B cell (primary cell): ENCODE results near the gene FTCD. TPM values are rescaled to one million over a fixed set of nuclear protein-coding genes. Genes with fewer than 3 reads are reported as not detected.

Source experiments
- ATAC-seq: fragments of 200-7000 bp; cut with Tn5 transposase; one replicate; pipeline ENCODE4 v1.10.0; 2021; ENCODE audit warnings: low read depth, mild to moderate bottlenecking, moderate number of reproducible peaks, moderate library complexity
- CTCF ChIA-PET: fragments of 350-600 bp; sonication (Branson Sonifier 250); formaldehyde crosslinking; loops from one replicate; lab custom pipeline; 2021; ENCODE audit warnings: antibody characterized with exemption, inconsistent platforms; lab: Charles Lee
- POLR2A ChIA-PET: fragments of 350-600 bp; sonication (Branson Sonifier 250); formaldehyde crosslinking; loops from one replicate; lab custom pipeline; 2021; ENCODE audit warnings: antibody characterized with exemption; lab: Charles Lee
- DNase-seq: peaks from one replicate; pipeline ENCODE4 v3.0.0; 2013
- H2AFZ ChIP-seq: 2 replicates; pipeline ENCODE4 v1.6.1; 2012; ENCODE audit warnings: mild to moderate bottlenecking, low read depth, low read length; ENCODE audit not compliant: insufficient read depth, poor library complexity, severe bottlenecking
- H3K27ac ChIP-seq, 2 donors: 1 replicate in 1 of 2; 2 replicates in 1 of 2; pipeline ENCODE4 v1.5.1; 2012 to 2013; ENCODE audit warnings: low read length in 2 of 2, mild to moderate bottlenecking in 2 of 2, moderate library complexity in 1 of 2
- H3K27me3 ChIP-seq, 4 experiments: fragments of 200-600 bp in 1 of 4; sonication (generic) in 1 of 4; replicated peaks in 1 of 4; 1 replicate in 2 of 4; 2 replicates in 2 of 4; pipeline versions ENCODE4 v1.6.1 to v1.7.0; 2013 to 2016; ENCODE audit warnings: low read length in 3 of 4, mild to moderate bottlenecking in 2 of 4, mixed read lengths in 1 of 4, moderate library complexity in 1 of 4; ENCODE audit not compliant: insufficient read depth in 4 of 4, control insufficient read depth in 3 of 4; ENCODE audit errors: control extremely low read depth in 1 of 4
- H3K36me3 ChIP-seq, 2 experiments: replicated peaks in 1 of 2; 1 replicate in 1 of 2; 2 replicates in 1 of 2; pipeline versions ENCODE4 v1.6.1 to v1.7.1; 2013; ENCODE audit warnings: low read length in 1 of 2; ENCODE audit not compliant: insufficient read depth in 2 of 2, control insufficient read depth in 1 of 2; ENCODE audit errors: control extremely low read depth in 1 of 2, extremely low read depth in 1 of 2
- H3K4me1 ChIP-seq, 2 donors: fragments of 200-600 bp in 1 of 2; sonication (generic) in 1 of 2; 1 replicate in 1 of 2; 2 replicates in 1 of 2; pipeline versions ENCODE4 v1.5.1 to v1.6.1; 2013 to 2017; ENCODE audit warnings: low read length in 2 of 2; ENCODE audit not compliant: control insufficient read depth in 2 of 2, insufficient read depth in 2 of 2
- H3K4me2 ChIP-seq: replicated peaks from 2 replicates; pipeline ENCODE3; 2012; ENCODE audit warnings: mild to moderate bottlenecking, low read depth, low read length; ENCODE audit not compliant: poor library complexity, severe bottlenecking
- H3K4me3 ChIP-seq, 5 experiments: fragments of 200-600 bp in 1 of 5; sonication (generic) in 1 of 5; 1 replicate in 3 of 5; 2 replicates in 2 of 5; pipeline versions ENCODE4 v1.5.1 to v1.7.0; 2011 to 2016; ENCODE audit warnings: low read length in 4 of 5, mild to moderate bottlenecking in 4 of 5, low read depth in 2 of 5, control low read depth in 1 of 5, moderate library complexity in 1 of 5; ENCODE audit not compliant: insufficient read depth in 1 of 5; ENCODE audit errors: control extremely low read depth in 1 of 5, extremely low read depth in 1 of 5
- H3K79me2 ChIP-seq: fragments of 200-600 bp; sonication (generic); one replicate; pipeline ENCODE4 v1.6.0; 2016; ENCODE audit warnings: low read length; ENCODE audit not compliant: control insufficient read depth, insufficient read depth
- H3K9ac ChIP-seq: fragments of 200-600 bp; sonication (generic); 2 replicates; pipeline ENCODE4 v1.6.1; 2017; ENCODE audit warnings: mild to moderate bottlenecking, low read length, moderate library complexity
- H3K9me3 ChIP-seq, 3 donors: one replicate each; pipeline versions ENCODE4 v1.6.1 to v1.7.1; 2013; ENCODE audit warnings: low read length in 2 of 3; ENCODE audit not compliant: control insufficient read depth in 2 of 3, insufficient read depth in 1 of 3; ENCODE audit errors: control extremely low read depth in 1 of 3
- H4K20me1 ChIP-seq: 2 replicates; pipeline ENCODE4 v1.6.0; 2012; ENCODE audit warnings: mild to moderate bottlenecking, low read length; ENCODE audit not compliant: insufficient read depth, control insufficient read depth, poor library complexity, severe bottlenecking
- H3K27ac Mint-ChIP-seq: one replicate; pipeline ENCODE4 v1.8.0; 2021; ENCODE audit warnings: mixed read lengths
- H3K27me3 Mint-ChIP-seq: one replicate; pipeline ENCODE4 v1.8.0; 2021; ENCODE audit warnings: mixed read lengths
- H3K4me1 Mint-ChIP-seq: one replicate; pipeline ENCODE4 v1.8.0; 2021; ENCODE audit warnings: mixed read lengths
- H3K4me3 Mint-ChIP-seq: one replicate; pipeline ENCODE4 v1.8.0; 2021; ENCODE audit warnings: mixed read lengths
- H3K9me3 Mint-ChIP-seq: one replicate; pipeline ENCODE4 v1.8.0; 2022; ENCODE audit warnings: mixed read lengths; ENCODE audit not compliant: insufficient read depth
- EZH2 ChIP-seq: IDR thresholded peaks from 2 replicates; pipeline ENCODE4 v1.6.1; 2012; ENCODE audit warnings: borderline replicate concordance, low read depth, mild to moderate bottlenecking, moderate library complexity, low read length; ENCODE audit not compliant: insufficient read depth, poor library complexity, severe bottlenecking
- WGBS: methylation state at CpG from one replicate; pipeline ENCODE4 v1.1.5; 2013; ENCODE audit warnings: missing lambda C conversion rate; ENCODE audit not compliant: insufficient coverage; 5-methylcytosine and 5-hydroxymethylcytosine counted together
- intact Hi-C: fragments of 100-400 bp; cut with micrococcal nuclease; formaldehyde crosslinking; loops from one replicate; pipeline ENCODE4 v1.10.0; 2022
- polyA plus RNA-seq: library from polyadenylated mRNA; depleted of rRNA; stranded (reverse); fragments of >200 nt; gene quantifications from 2 replicates; pipeline ENCODE4 v1.2.3, GENCODE V29; 2012
- total RNA-seq, 2 donors: library from RNA; stranded (reverse); fragments of 120-200 nt in 1 of 2; gene quantifications; 1 replicate in 1 of 2; 2 replicates in 1 of 2; pipeline versions ENCODE4 v1.2.3 to v1.2.4, GENCODE V29; 2013 to 2022
- TF ChIP-seq, protein P1 (sequence below): fragments of 200-600 bp; IDR thresholded peaks from one replicate; pipeline ENCODE4 v1.8.0; 2022; ENCODE audit warnings: antibody characterized with exemption, mild to moderate bottlenecking

Gene FTCD
- total and polyA plus RNA-seq, 2 donors (not counting 1 experiment from before 2014, with no cell fraction given), result 0.22 to 0.39 TPM

DNA sequence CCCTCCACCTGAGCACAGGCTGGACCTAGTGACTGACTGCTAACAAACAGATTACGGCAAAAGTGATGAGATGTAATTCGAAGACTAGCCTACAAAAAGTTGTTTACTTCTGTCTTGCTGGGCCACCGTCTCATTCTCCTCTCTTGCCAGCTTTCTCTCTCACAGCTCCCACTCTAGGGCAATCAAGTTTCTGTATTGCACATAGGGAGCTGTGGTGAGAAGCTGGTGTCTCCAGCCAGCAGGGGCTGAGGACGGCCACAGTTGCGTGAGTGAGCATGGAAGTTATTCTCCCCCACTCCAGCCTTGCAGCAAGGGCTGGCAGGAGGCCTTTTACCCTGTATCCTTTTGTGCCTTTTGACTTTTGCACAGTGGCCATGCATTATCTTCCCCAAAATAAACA lies 66.1 kb downstream of the FTCD start:
- ATAC-seq, result no peak
- Histone ChIP-seq H3K36me3 (no peaks in the 10 kb centered on the region), H3K9me3 (peaks cover 4 to 21% (median 8%) of the 10 kb centered on the region in 3 donors), H3K4me1 (no peaks in the 10 kb centered on the region), H2AFZ (no peak overlapping the region), H3K27ac (no peak overlapping the region), H4K20me1 (no peaks in the 10 kb centered on the region), H3K27me3 (no peaks in the 10 kb centered on the region), H3K4me2 (no peak overlapping the region), H3K9ac (no peak overlapping the region), H3K4me3 (no peak overlapping the region), H3K79me2 (no peaks in the 10 kb centered on the region)
- TF ChIP-seq EZH2, result no peak
- TF ChIP-seq, protein P1, sequence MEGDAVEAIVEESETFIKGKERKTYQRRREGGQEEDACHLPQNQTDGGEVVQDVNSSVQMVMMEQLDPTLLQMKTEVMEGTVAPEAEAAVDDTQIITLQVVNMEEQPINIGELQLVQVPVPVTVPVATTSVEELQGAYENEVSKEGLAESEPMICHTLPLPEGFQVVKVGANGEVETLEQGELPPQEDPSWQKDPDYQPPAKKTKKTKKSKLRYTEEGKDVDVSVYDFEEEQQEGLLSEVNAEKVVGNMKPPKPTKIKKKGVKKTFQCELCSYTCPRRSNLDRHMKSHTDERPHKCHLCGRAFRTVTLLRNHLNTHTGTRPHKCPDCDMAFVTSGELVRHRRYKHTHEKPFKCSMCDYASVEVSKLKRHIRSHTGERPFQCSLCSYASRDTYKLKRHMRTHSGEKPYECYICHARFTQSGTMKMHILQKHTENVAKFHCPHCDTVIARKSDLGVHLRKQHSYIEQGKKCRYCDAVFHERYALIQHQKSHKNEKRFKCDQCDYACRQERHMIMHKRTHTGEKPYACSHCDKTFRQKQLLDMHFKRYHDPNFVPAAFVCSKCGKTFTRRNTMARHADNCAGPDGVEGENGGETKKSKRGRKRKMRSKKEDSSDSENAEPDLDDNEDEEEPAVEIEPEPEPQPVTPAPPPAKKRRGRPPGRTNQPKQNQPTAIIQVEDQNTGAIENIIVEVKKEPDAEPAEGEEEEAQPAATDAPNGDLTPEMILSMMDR, result no peak
- Mint-ChIP-seq H3K27ac (no peak overlapping the region), H3K9me3 (peaks cover 18% of the 10 kb centered on the region), H3K4me3 (no peak overlapping the region), H3K4me1 (no peaks in the 10 kb centered on the region), H3K27me3 (no peaks in the 10 kb centered on the region)
- intact Hi-C loops, result no loop called here
- ChIA-PET CTCF (no interaction called here), POLR2A (no interaction called here)
- WGBS, result no CpG with 5 or more reads among the region's 5 CpGs
- no peak for DNase-seq

DNA sequence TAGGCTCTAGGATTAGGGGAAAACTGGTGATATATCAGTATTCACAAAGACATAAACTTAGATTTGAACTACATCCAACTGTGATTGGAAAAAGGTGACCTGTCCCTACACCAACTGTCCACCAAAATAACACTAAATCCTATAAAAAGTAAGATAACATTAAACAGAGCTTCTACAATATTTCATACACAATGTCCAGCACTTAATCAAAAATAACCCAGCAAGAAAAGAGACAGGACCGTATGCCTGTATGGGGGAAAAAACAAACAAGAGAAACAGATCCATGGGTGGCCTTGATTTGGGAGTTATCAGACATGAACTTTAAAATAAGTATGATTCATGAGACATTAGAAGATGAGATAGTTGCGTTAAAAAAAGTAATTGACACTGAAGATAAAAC lies 67.2 kb downstream of the FTCD start:
- Histone ChIP-seq H2AFZ (no peak overlapping the region), H3K4me1 (no peaks in the 10 kb centered on the region), H3K9ac (no peak overlapping the region), H3K27me3 (no peaks in the 10 kb centered on the region), H3K36me3 (no peaks in the 10 kb centered on the region), H4K20me1 (no peaks in the 10 kb centered on the region), H3K4me2 (no peak overlapping the region), H3K79me2 (no peaks in the 10 kb centered on the region), H3K9me3 (peaks cover 4 to 24% (median 8%) of the 10 kb centered on the region in 3 donors), H3K4me3 (no peak overlapping the region), H3K27ac (no peak overlapping the region)
- CTCF ChIA-PET, result no interaction called here
- Mint-ChIP-seq H3K9me3 (peaks cover 18% of the 10 kb centered on the region), H3K4me1 (no peaks in the 10 kb centered on the region), H3K27me3 (no peaks in the 10 kb centered on the region), H3K27ac (no peak overlapping the region), H3K4me3 (no peak overlapping the region)
- POLR2A ChIA-PET, result no interaction called here
- ATAC-seq, result no peak
- no peak for DNase-seq
- TF ChIP-seq, protein P1, result no peak
- no peak for TF ChIP-seq EZH2
- intact Hi-C loops, result no loop called here
- WGBS, result no CpG with 5 or more reads among the region's 2 CpGs
